Stimulated activated CD4-positive, alpha-beta T cell treated with anti-CD3 and anti-CD28 coated beads, Interleukin-2, amount 100 ng/mL, for 4 hours (primary cell): Measurements from ENCODE around the gene MOSPD3.
"Not testable (repeated sequence)": the region's sequence is repeated elsewhere in the genome, so short reads cannot be mapped to it uniquely, and the experiment has no call there.

ENCODE experiments used
- DNase-seq: peaks from one replicate; pipeline ENCODE4 v3.0.0-alpha.2; 2020; ENCODE audit warnings: low read depth

The MOSPD3 gene, protein sequence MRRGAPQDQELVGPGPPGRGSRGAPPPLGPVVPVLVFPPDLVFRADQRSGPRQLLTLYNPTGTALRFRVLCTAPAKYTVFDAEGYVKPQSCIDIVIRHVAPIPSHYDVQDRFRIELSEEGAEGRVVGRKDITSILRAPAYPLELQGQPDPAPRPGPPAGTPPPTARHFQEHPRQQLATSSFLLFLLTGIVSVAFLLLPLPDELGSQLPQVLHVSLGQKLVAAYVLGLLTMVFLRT

GRCh38 chr7:100611983-100612729 lies at the start of gene MOSPD3:
Gene MOSPD3 (plus strand): TSS chr7:100612540. CDS start chr7:100612792, 252 bp downstream.
- peak; percentile 97 for DNase-seq

DNA sequence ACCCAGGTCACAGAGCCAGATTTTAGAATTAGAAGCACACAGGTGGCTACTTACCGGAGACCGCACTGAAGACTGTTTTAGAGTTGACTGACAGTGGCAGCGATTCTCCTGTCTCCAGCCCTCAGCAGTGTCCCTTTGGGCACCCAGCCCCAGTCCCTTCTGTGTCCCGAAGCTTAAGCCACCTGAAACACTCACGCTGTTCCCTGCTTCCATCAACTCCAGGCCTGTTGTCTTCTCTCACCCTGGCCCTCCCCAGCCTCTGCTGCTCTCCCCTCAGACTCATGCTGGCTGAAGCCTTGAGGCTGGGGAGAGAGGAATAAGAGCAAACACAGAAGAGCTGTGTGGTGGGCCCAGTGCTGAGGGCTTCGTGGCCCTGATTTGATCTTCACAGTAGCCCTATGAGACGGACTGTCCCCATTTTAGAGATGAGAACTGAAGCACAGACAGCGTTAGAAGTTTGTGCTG lies 49.2 kb upstream of the MOSPD3 start:
- no peak for DNase-seq

- peak; percentile 75 for DNase-seq
Observed at GRCh38 chr7:100563809-100564400, 48.4 kb upstream of the MOSPD3 start.

GRCh38 chr7:100564405-100564804 lies 47.9 kb upstream of the MOSPD3 start:
- not testable (repeated sequence) for DNase-seq

DNA sequence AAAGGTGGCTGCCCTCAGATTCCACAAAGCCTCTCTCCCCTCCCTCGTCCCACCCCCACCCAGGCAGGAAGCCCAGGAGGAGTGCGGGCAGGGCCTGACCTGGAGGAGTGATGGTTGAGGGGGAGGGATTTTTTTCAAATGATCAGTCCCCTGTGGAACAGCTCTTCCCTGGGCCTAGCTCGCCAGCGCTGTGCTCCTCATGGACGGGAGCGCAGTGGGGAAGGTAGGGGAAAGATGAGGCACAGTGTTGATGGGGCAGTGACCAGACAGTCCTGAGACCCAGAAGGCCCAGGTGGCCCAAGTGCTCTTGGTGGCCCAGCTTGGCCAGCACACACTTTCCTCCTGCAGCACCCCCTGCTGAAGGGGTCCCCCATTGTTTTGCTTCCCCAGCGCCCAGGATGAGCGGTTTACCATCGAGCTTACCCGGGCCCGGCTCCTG lies 47.2 kb upstream of the MOSPD3 start:
- no peak for DNase-seq

DNA sequence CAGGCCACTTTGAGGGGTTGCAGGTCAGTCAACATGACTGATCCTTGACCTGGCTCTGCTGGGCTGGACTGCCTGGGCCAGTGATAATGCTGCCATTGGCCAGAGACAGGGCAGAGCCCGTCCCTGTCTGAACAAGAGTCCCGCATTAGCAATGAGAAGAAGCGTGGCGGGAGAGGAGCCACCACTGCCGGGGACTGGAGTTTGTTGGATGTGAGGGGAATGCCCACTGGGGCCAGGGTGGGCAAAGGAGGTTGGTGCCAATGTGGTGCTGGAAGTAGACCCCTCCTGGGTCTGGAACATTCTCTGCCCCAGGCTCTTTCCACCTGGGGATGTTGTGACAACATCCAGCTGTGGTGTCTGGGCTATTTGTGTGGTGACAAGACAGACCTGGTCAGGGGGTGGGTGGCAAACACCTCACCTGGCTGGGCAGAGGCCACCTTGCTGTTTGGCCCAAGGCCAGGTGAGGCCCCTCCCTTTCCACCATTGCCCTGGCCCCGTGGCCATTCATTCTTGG lies 46.3 kb upstream of the MOSPD3 start:
- no peak for DNase-seq

- DNase-seq, result no peak
Observed at GRCh38 chr7:100567031-100567730, 45.2 kb upstream of the MOSPD3 start.

GRCh38 chr7:100567751-100568175 lies 44.6 kb upstream of the MOSPD3 start:
- no peak for DNase-seq

DNA sequence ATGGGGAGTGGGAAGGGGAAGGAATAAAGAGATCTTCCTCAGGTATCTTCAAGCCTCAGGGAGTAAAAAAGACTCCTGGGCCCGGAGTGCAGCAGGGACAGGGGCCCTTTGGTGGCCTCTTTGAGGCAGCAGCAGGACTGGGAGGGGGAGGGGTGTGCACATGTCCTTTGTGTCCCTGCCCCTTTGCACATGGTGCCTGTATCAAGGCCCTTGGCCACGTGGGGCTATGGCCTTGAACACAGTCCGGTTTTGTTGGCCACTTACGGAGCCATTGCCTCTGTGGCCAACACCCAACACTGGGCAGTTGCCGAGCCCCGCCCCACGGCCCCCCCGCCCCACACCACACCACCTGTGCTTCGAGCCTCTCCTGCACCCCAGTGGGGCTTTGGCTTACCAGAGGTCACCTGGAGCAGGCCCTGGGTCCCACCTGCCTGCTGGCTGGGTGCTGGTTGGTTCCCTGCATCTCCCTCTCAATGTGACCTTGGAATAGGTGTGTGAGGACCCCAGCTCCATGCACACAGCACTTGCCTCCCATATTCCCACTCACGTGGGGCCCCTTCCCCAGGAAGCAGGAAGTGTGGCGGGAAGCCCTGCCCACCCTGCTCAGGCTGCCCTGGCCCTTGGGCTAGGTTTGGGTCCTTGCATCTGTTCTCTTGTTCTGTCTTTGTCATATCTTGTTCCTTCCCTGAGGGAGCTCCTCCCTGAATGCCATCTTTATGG lies 44.0 kb upstream of the MOSPD3 start:
- DNase-seq, result no peak

DNA sequence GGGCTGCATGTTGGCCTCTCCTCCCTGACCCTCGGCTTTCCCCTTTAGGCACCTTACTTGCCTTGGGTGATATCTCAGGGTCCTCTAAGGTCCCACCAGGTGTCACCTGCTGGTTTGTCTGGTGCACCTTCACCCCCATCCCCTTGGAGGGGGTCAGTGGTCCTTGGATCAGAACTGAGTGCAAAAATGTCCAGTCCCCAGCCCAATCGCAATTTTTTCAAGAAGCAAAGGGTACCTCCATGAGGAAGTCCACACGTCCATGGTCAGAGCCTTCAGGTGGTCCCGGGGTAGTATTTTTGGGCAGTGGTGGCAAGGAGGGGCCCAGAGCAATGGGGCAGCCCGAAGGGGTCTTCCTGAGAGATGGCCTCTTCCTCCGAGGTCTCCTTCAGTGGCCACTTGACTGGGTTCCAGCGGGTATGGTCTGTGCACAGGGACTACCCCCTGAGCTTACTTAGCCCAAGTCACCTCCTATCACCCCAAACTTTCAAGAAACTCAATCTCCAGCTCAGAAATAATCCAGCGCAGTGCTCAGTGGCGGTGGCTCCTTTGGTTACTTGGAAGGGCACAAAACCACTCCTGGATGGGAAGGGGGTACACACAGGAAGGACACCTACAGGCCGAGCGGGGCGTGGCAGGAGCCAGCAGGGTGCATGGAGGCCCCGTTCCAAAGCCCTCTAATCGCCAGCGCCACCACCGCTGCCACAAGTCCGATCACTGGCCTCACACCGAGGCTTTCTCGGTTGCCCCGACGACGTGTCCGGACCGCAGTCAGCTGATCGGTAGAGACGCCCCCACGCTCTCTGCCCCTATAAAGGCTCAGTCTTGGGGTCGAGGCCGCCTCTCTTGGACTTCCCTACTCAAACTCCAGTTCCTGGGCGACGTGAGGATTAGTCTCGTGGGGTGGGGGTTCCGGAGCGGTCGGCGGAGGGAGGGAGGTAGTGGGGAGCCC lies 43.2 kb upstream of the MOSPD3 start:
- no peak for DNase-seq

- no peak for DNase-seq
Observed at GRCh38 chr7:100570954-100571828, 41.1 kb upstream of the MOSPD3 start.

DNA sequence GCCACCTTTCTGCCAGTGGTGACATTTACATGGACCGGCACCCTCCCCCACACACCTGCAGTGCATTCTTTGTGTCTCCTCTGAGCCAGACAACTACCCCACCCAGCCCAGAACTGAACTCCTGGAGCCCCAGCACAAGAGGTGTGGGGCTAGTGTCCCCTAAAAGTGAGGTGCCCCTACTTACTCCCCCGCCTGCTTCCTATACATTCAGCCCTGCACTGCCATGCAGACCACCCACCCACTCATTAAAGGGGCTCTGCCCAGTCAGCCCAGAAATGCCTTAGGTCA lies 40.6 kb upstream of the MOSPD3 start:
- no peak for DNase-seq

DNA sequence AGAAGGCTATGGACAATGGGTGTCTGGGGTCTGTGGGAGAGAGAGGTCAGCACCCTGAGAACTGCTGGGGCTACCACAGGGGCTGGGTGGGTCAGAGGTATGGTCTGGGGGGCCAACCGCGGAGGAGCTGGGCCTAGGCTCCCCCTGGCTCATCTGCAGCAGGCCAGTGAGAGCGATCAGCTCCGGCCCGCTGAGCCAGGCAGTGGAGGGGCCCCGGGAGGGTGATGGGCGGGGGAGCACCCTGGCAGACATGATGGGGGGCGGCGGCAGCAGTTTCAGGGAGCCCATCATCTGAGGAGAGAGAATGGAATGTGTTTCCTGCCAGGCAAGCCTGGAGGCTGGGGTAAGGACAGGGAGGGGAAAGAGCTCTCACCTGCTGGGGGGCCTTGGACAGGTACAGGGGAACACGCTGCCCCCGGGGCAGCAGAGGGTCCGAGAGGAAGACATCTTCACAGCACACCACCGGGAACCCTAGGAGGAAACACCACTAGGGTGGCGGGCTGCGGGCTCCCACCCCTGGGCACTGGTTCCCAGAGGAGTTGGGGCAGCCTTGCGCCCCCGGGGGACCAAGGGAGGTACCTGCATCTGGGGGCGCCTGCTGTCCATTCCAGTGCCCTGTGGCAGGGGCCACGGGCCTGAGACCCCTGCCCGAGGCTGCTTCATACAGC lies 39.9 kb upstream of the MOSPD3 start:
- no peak for DNase-seq

- no peak for DNase-seq
Observed at GRCh38 chr7:100572949-100573675, 39.2 kb upstream of the MOSPD3 start.

GRCh38 chr7:100573691-100574361 lies 38.5 kb upstream of the MOSPD3 start, which contains the start of gene SAP25:
Gene SAP25 (minus strand): TSS chr7:100573900. CDS start chr7:100573742, 158 bp downstream.
- DNase-seq, result no peak

DNA sequence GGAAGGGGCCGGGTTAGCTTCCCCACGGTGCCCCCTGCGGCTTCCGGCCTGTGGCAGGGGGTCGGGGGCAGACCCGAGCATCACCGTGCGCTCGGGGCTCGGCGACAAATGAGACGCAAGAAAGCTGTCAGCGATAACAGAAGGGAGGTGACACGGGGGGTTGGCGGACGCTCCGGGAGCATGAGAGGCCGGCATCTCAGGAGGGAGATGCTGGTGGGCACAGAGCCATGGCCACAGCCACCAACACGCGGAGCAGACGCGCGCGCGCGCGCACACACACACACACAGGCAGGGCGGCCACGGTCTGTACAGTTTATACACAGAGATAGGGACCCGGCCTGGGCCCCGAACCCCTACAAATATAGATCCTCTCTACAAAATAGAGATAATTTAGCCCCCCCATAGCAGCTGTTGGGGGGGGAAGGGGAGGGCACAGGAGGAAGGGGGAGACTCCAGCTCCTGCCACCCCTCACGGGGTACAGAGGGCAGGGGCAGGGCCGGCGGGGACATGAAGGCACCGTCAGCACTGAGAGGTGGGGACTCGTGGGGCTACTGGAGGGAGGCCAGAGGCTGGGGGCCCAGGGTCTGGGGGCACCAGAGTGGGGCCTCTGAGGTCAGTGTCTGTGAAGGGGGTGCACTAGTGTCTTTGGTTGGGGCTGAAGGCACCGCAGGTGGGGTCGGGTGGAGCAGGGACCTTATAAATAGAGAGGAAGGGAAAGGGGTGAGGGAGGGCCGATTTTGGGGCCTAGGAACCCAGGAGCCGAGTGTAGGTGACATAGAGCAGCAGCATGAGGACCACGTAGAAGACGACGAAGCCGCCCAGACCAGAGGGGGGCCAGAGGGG lies 37.8 kb upstream of the MOSPD3 start:
- DNase-seq, result no peak

DNA sequence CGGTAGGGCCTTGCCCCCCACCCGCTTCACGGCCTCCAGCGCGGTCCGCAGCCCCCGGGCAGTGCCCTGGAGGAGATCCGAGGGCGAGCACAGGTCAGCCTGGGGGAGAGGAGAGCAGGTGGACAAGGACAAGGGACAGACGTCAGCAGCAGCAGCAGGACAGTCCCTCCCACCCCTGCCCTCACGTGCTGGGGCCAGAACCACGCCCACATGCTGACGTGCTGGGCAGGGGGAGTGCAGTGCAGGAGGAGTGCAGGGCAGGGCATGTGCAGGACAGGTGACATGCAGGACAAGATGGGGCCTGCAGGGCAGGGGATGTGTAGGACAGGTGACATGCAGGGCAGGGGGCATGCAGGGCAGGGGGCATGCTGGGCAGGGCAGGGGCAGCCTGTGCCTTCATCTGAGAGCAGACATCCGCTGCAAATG lies 37.1 kb upstream of the MOSPD3 start:
- no peak for DNase-seq
